Activated CD8-positive, alpha-beta memory T cell treated with anti-CD3 and anti-CD28 coated beads for 4 hours (primary cell): ENCODE measurements around the gene ROCK2.
"Not testable (repeated sequence)": the region's sequence is repeated elsewhere in the genome, so short reads cannot be mapped to it uniquely, and the experiment has no call there.

Experiments
- DNase-seq, 2 donors: peaks; one replicate each; pipeline ENCODE4 v3.0.0-alpha.2; 2020; ENCODE audit warnings: low read depth in 2 of 2

Gene ROCK2

GRCh38 chr2:11340717-11341116 is 3.7 kb downstream of the ROCK2 start:
- DNase-seq, result no peak

GRCh38 chr2:11339508-11340083 is 4.8 kb downstream of the ROCK2 start:
- no peak for DNase-seq

- no peak for DNase-seq
Measured at GRCh38 chr2:11338580-11338979, 5.9 kb downstream of the ROCK2 start.

- DNase-seq, result no peak
Measured at GRCh38 chr2:11337909-11338308, 6.5 kb downstream of the ROCK2 start.

GRCh38 chr2:11336189-11336588 is 8.2 kb downstream of the ROCK2 start:
- no peak for DNase-seq

- no peak for DNase-seq
Measured at GRCh38 chr2:11333427-11334183, 10.8 kb downstream of the ROCK2 start.

- no peak for DNase-seq
Measured at GRCh38 chr2:11332596-11332995, 11.8 kb downstream of the ROCK2 start.

- no peak for DNase-seq
Measured at GRCh38 chr2:11330457-11331142, 13.8 kb downstream of the ROCK2 start.

GRCh38 chr2:11329776-11330175 is 14.7 kb downstream of the ROCK2 start:
- no peak for DNase-seq

- DNase-seq, result not testable (repeated sequence)
Measured at GRCh38 chr2:11328522-11328921, 15.9 kb downstream of the ROCK2 start.

- no peak for DNase-seq
Measured at GRCh38 chr2:11327871-11328270, 16.6 kb downstream of the ROCK2 start.

GRCh38 chr2:11326677-11327211 is 17.7 kb downstream of the ROCK2 start:
- no peak for DNase-seq

GRCh38 chr2:11325961-11326676 is 18.3 kb downstream of the ROCK2 start:
- DNase-seq, result no peak

- DNase-seq, result no peak
Measured at GRCh38 chr2:11321847-11322246, 22.6 kb downstream of the ROCK2 start.

GRCh38 chr2:11320698-11321492 is 23.5 kb downstream of the ROCK2 start:
- DNase-seq, result no peak

- no peak for DNase-seq
Measured at GRCh38 chr2:11319939-11320338, 24.5 kb downstream of the ROCK2 start.

- DNase-seq, result no peak
Measured at GRCh38 chr2:11315074-11315705, 29.2 kb downstream of the ROCK2 start.

- DNase-seq, result no peak
Measured at GRCh38 chr2:11314487-11314886, 29.9 kb downstream of the ROCK2 start.

GRCh38 chr2:11312770-11313471 is 31.5 kb downstream of the ROCK2 start:
- no peak for DNase-seq

- no peak for DNase-seq
Measured at GRCh38 chr2:11311543-11311942, 32.9 kb downstream of the ROCK2 start.
